COR-L47 (cell line): ENCODE measurements around the gene AAMDC.
A peak's percentile ranks its signal among the peaks of the same experiment; 100 is the strongest.
"Not testable (repeated sequence)": the region's sequence is repeated elsewhere in the genome, so short reads cannot be mapped to it uniquely, and the experiment has no call there.

Experiments
- DNase-seq: peaks from one replicate; lab custom pipeline; 2025; lab: John Stamatoyannopoulos, UW

AAMDC gene

GRCh38 chr11:77884829-77885190 is 63.9 kb downstream of the AAMDC start:
- DNase-seq, result no peak

- DNase-seq, result no peak
These were observed 65.5 kb downstream of the AAMDC start for GRCh38 chr11:77886401-77886800.

GRCh38 chr11:77889045-77889444 is 68.1 kb downstream of the AAMDC start:
- not testable (repeated sequence) for DNase-seq

GRCh38 chr11:77890100-77890614 is 69.2 kb downstream of the AAMDC start:
- not testable (repeated sequence) for DNase-seq

- DNase-seq, result peak; percentile 12
These were observed 69.7 kb downstream of the AAMDC start for GRCh38 chr11:77890619-77891056.

GRCh38 chr11:77891256-77891655 is 70.3 kb downstream of the AAMDC start:
- DNase-seq, result not testable (repeated sequence)

- not testable (repeated sequence) for DNase-seq
These were observed 70.8 kb downstream of the AAMDC start for GRCh38 chr11:77891703-77892102.

GRCh38 chr11:77894949-77895348 is 74.0 kb downstream of the AAMDC start:
- not testable (repeated sequence) for DNase-seq

- DNase-seq, result no peak
These were observed 87.9 kb downstream of the AAMDC start for GRCh38 chr11:77908835-77909234.

- DNase-seq, result no peak
These were observed 88.3 kb downstream of the AAMDC start for GRCh38 chr11:77909277-77909676.

- not testable (repeated sequence) for DNase-seq
These were observed 89.9 kb downstream of the AAMDC start for GRCh38 chr11:77910828-77911227.

GRCh38 chr11:77913608-77914306 is 92.8 kb downstream of the AAMDC start:
- DNase-seq, result not testable (repeated sequence)

GRCh38 chr11:77914307-77914791 is 93.4 kb downstream of the AAMDC start:
- DNase-seq, result peak; percentile 79

GRCh38 chr11:77917713-77918112 is 96.8 kb downstream of the AAMDC start:
- not testable (repeated sequence) for DNase-seq
